Suprapubic skin (tissue), 4 donors: ENCODE measurements around the gene LRCH1.

Experiments used
- EP300 ChIP-seq: sonication (generic); formaldehyde crosslinking; IDR thresholded peaks from one replicate; pipeline ENCODE4 v1.6.1; 2017; ENCODE audit warnings: antibody characterized with exemption
- POLR2A ChIP-seq, 2 donors: fragments of 450-650 bp; IDR thresholded peaks; one replicate each; pipeline ENCODE4 v1.6.1; 2017; ENCODE audit warnings: antibody characterized with exemption in 2 of 2, mild to moderate bottlenecking in 2 of 2, moderate library complexity in 2 of 2
- POLR2AphosphoS5 ChIP-seq, 3 donors: sonication (generic); formaldehyde crosslinking; IDR thresholded peaks; one replicate each; pipeline ENCODE4 v1.6.1; 2017; ENCODE audit warnings: antibody characterized with exemption in 3 of 3
- TF ChIP-seq, protein P1 (sequence below), 2 donors: fragments of 200-600 bp in 1 of 2; fragments of 450-650 bp in 1 of 2; sonication (generic) in 1 of 2; IDR thresholded peaks; one replicate each; pipeline ENCODE4 v1.5.1; 2016 to 2019; ENCODE audit warnings: antibody characterized with exemption in 2 of 2, mild to moderate bottlenecking in 1 of 2, moderate library complexity in 1 of 2

DNA sequence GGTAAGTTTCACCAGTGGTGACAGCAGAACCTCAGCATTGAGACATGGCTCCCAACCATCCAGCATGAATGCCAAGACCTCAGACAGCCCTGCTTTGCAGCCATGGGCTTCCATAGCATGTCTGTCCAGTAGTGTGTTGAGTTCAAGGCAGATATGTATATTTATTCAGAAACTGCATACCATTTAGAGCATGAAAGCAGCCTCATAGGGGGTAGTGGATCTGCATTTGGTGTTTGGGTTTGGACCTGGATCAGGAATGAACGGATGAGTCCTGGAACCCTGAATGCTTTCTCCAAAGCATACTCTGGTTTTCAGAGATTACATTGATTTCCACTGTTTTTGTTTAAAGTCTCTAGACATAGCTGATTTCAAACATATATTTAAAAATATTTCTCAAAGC, 129.7 kb downstream of the LRCH1 start:
- TF ChIP-seq, protein P1, sequence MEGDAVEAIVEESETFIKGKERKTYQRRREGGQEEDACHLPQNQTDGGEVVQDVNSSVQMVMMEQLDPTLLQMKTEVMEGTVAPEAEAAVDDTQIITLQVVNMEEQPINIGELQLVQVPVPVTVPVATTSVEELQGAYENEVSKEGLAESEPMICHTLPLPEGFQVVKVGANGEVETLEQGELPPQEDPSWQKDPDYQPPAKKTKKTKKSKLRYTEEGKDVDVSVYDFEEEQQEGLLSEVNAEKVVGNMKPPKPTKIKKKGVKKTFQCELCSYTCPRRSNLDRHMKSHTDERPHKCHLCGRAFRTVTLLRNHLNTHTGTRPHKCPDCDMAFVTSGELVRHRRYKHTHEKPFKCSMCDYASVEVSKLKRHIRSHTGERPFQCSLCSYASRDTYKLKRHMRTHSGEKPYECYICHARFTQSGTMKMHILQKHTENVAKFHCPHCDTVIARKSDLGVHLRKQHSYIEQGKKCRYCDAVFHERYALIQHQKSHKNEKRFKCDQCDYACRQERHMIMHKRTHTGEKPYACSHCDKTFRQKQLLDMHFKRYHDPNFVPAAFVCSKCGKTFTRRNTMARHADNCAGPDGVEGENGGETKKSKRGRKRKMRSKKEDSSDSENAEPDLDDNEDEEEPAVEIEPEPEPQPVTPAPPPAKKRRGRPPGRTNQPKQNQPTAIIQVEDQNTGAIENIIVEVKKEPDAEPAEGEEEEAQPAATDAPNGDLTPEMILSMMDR (IDR thresholded peaks at IDR 0.05), result no peak
- TF ChIP-seq POLR2AphosphoS5 (IDR thresholded peaks at IDR 0.05) (no peak), EP300 (no peak), POLR2A (IDR thresholded peaks at IDR 0.05) (no peak)
